K562 (cell line): ENCODE measurements around the gene TIMM50. TPM values are rescaled to one million over a fixed set of nuclear protein-coding genes. Genes with fewer than 3 reads are reported as not detected.

ENCODE experiments used
- KAT8 ChIP-seq: fragments of 450-650 bp; IDR thresholded peaks from 2 replicates; pipeline ENCODE4 v1.6.1; 2016; ENCODE audit warnings: low read depth, mild to moderate bottlenecking
- MTA2 ChIP-seq: fragments of 450-650 bp; IDR thresholded peaks from 2 replicates; pipeline ENCODE4 v1.6.1; 2016; ENCODE audit warnings: low read depth
- NFE2 ChIP-seq: IDR thresholded peaks from 2 replicates; pipeline ENCODE4 v1.6.1; 2014; ENCODE audit warnings: antibody characterized with exemption, low read depth
- NR3C1 ChIP-seq: sonication (generic); formaldehyde crosslinking; IDR thresholded peaks from 2 replicates; pipeline ENCODE4 v1.8.1; 2022; ENCODE audit warnings: missing genetic modification reagents
- PHF21A ChIP-seq: fragments of 450-650 bp; IDR thresholded peaks from 2 replicates; pipeline ENCODE4 v1.6.1; 2017; ENCODE audit warnings: low read depth, borderline replicate concordance
- SRSF9 ChIP-seq: fragments of 200-400 bp; formaldehyde crosslinking; IDR thresholded peaks from 2 replicates; pipeline ENCODE4 v1.6.1; 2017; ENCODE audit warnings: low read depth, low read length, borderline replicate concordance
- ZNF140 ChIP-seq: fragments of 250-450 bp; sonication (Bioruptor Pico); IDR thresholded peaks from 2 replicates; pipeline ENCODE4 v1.8.0; 2021; ENCODE audit warnings: moderate library complexity, mild to moderate bottlenecking, inconsistent platforms
- ZNF175 ChIP-seq: fragments of 200-800 bp; sonication (Bioruptor generic); IDR thresholded peaks from 2 replicates; pipeline ENCODE4 v1.6.1; 2016; ENCODE audit warnings: low read depth, mild to moderate bottlenecking, missing genetic modification characterization, missing compliant biosample characterization
- ZNF444 ChIP-seq: fragments of 250-450 bp; sonication (Bioruptor Pico); IDR thresholded peaks from 2 replicates; pipeline ENCODE4 v1.4.0; 2020; ENCODE audit warnings: mild to moderate bottlenecking, moderate library complexity
- ZNF644 ChIP-seq: fragments of 200-800 bp; sonication (Bioruptor generic); IDR thresholded peaks from 2 replicates; pipeline ENCODE4 v1.6.1; 2016; ENCODE audit warnings: low read depth, missing genetic modification characterization, missing compliant biosample characterization
- polyA plus RNA-seq, 8 experiments: library from polyadenylated mRNA; depleted of rRNA in 4 of 8; stranded (reverse) in 5 of 8; unstranded in 3 of 8; fragments of >200 nt; fragmentation: Nextera tagmentation in 2 of 8; fragmentation: Illumina TruSeq in 1 of 8; extraction: Ambion mirVana in 2 of 8; extraction: Trizol in 1 of 8; gene quantifications; 2 replicates each; pipeline versions ENCODE4 v1.2.1 to v1.2.3, GENCODE V29; 2011 to 2014; ENCODE audit warnings: inconsistent platforms in 1 of 8, missing spikeins in 1 of 8
- total RNA-seq, 7 experiments: library from RNA; depleted of rRNA in 6 of 7; stranded (reverse); fragments of >200 nt in 6 of 7; fragmentation: Illumina TruSeq in 2 of 7; extraction: Trizol in 2 of 7; gene quantifications; 2 replicates each; pipeline versions ENCODE4 v1.2.1 to v1.2.3, GENCODE V29; 2011 to 2021; ENCODE audit warnings: low replicate concordance in 1 of 7
- TF ChIP-seq, protein P1 (sequence below): sonication (generic); formaldehyde crosslinking; IDR thresholded peaks from 2 replicates; pipeline ENCODE4 v1.8.0; 2022; ENCODE audit warnings: missing genetic modification reagents, mild to moderate bottlenecking, moderate library complexity, borderline replicate concordance
- TF ChIP-seq, protein P2 (sequence below): sonication (generic); IDR thresholded peaks from 2 replicates; pipeline ENCODE4 v1.6.1; 2016
- TF ChIP-seq, protein P3 (sequence below): sonication (generic); formaldehyde crosslinking; IDR thresholded peaks from 2 replicates; pipeline ENCODE4 v1.8.0; 2023; ENCODE audit warnings: missing genetic modification reagents, mild to moderate bottlenecking, borderline replicate concordance
- TF ChIP-seq, protein P4 (sequence below): IDR thresholded peaks from 3 replicates; pipeline ENCODE4 v1.6.1; 2011; ENCODE audit warnings: borderline replicate concordance, mild to moderate bottlenecking, moderate library complexity; ENCODE audit not compliant: insufficient read length; ENCODE audit errors: extremely low read depth
- TF ChIP-seq, protein P5 (sequence below): conservative IDR thresholded peaks from 2 replicates; pipeline ENCODE4 v1.6.1; 2011; ENCODE audit warnings: low read depth, mild to moderate bottlenecking, low read length; ENCODE audit not compliant: control insufficient read depth

The TIMM50 gene
- total and polyA plus RNA-seq, 9 of the 15 experiments (the other 6 are each of a cell fraction or from before 2014, with no cell fraction given), result 28.3 to 221 (median 170) TPM

DNA sequence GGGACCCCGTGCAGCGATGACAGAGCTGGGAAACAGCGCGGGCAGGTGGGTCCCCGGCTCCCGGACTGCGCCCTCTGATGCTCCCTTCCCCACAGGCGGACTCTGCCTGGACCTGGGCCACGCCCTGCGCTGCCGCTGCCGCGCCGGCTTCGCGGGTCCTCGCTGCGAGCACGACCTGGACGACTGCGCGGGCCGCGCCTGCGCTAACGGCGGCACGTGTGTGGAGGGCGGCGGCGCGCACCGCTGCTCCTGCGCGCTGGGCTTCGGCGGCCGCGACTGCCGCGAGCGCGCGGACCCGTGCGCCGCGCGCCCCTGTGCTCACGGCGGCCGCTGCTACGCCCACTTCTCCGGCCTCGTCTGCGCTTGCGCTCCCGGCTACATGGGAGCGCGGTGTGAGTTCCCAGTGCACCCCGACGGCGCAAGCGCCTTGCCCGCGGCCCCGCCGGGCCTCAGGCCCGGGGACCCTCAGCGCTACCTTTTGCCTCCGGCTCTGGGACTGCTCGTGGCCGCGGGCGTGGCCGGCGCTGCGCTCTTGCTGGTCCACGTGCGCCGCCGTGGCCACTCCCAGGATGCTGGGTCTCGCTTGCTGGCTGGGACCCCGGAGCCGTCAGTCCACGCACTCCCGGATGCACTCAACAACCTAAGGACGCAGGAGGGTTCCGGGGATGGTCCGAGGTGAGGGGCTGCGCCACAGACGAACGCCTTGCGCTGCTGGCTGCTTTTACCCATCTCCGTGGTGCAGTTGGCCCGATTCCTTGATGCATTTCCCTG lies 26.5 kb downstream of the TIMM50 start (continued):
- TF ChIP-seq, protein P1, sequence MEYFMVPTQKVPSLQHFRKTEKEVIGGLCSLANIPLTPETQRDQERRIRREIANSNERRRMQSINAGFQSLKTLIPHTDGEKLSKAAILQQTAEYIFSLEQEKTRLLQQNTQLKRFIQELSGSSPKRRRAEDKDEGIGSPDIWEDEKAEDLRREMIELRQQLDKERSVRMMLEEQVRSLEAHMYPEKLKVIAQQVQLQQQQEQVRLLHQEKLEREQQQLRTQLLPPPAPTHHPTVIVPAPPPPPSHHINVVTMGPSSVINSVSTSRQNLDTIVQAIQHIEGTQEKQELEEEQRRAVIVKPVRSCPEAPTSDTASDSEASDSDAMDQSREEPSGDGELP (CRISPR knock-in tag), result peak; percentile 32; the same call in 1 of the 2 replicates
- no peak for TF ChIP-seq ZNF444
- TF ChIP-seq, protein P2, sequence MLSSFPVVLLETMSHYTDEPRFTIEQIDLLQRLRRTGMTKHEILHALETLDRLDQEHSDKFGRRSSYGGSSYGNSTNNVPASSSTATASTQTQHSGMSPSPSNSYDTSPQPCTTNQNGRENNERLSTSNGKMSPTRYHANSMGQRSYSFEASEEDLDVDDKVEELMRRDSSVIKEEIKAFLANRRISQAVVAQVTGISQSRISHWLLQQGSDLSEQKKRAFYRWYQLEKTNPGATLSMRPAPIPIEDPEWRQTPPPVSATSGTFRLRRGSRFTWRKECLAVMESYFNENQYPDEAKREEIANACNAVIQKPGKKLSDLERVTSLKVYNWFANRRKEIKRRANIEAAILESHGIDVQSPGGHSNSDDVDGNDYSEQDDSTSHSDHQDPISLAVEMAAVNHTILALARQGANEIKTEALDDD, result no peak
- TF ChIP-seq, protein P3, sequence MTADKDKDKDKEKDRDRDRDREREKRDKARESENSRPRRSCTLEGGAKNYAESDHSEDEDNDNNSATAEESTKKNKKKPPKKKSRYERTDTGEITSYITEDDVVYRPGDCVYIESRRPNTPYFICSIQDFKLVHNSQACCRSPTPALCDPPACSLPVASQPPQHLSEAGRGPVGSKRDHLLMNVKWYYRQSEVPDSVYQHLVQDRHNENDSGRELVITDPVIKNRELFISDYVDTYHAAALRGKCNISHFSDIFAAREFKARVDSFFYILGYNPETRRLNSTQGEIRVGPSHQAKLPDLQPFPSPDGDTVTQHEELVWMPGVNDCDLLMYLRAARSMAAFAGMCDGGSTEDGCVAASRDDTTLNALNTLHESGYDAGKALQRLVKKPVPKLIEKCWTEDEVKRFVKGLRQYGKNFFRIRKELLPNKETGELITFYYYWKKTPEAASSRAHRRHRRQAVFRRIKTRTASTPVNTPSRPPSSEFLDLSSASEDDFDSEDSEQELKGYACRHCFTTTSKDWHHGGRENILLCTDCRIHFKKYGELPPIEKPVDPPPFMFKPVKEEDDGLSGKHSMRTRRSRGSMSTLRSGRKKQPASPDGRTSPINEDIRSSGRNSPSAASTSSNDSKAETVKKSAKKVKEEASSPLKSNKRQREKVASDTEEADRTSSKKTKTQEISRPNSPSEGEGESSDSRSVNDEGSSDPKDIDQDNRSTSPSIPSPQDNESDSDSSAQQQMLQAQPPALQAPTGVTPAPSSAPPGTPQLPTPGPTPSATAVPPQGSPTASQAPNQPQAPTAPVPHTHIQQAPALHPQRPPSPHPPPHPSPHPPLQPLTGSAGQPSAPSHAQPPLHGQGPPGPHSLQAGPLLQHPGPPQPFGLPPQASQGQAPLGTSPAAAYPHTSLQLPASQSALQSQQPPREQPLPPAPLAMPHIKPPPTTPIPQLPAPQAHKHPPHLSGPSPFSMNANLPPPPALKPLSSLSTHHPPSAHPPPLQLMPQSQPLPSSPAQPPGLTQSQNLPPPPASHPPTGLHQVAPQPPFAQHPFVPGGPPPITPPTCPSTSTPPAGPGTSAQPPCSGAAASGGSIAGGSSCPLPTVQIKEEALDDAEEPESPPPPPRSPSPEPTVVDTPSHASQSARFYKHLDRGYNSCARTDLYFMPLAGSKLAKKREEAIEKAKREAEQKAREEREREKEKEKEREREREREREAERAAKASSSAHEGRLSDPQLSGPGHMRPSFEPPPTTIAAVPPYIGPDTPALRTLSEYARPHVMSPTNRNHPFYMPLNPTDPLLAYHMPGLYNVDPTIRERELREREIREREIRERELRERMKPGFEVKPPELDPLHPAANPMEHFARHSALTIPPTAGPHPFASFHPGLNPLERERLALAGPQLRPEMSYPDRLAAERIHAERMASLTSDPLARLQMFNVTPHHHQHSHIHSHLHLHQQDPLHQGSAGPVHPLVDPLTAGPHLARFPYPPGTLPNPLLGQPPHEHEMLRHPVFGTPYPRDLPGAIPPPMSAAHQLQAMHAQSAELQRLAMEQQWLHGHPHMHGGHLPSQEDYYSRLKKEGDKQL (CRISPR knock-in tag), result no peak
- TF ChIP-seq, protein P4, sequence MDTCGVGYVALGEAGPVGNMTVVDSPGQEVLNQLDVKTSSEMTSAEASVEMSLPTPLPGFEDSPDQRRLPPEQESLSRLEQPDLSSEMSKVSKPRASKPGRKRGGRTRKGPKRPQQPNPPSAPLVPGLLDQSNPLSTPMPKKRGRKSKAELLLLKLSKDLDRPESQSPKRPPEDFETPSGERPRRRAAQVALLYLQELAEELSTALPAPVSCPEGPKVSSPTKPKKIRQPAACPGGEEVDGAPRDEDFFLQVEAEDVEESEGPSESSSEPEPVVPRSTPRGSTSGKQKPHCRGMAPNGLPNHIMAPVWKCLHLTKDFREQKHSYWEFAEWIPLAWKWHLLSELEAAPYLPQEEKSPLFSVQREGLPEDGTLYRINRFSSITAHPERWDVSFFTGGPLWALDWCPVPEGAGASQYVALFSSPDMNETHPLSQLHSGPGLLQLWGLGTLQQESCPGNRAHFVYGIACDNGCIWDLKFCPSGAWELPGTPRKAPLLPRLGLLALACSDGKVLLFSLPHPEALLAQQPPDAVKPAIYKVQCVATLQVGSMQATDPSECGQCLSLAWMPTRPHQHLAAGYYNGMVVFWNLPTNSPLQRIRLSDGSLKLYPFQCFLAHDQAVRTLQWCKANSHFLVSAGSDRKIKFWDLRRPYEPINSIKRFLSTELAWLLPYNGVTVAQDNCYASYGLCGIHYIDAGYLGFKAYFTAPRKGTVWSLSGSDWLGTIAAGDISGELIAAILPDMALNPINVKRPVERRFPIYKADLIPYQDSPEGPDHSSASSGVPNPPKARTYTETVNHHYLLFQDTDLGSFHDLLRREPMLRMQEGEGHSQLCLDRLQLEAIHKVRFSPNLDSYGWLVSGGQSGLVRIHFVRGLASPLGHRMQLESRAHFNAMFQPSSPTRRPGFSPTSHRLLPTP, result no peak
- no peak for TF ChIP-seq KAT8
- no peak for TF ChIP-seq NFE2
- no peak for TF ChIP-seq SRSF9
- TF ChIP-seq ZNF644 (tag), result 0 out of 2 replicates have a peak, but pooled peaks have one; percentile 73
- TF ChIP-seq PHF21A, result no peak; the same call in 1 of the 2 replicates
- no peak for TF ChIP-seq ZNF140 (CRISPR knock-in tag)
- peak; percentile 51; the same call in 1 of the 2 replicates for TF ChIP-seq ZNF175 (CRISPR knock-in tag)
- peak; percentile 96 for TF ChIP-seq NR3C1 (CRISPR knock-in tag)
- TF ChIP-seq, protein P5, sequence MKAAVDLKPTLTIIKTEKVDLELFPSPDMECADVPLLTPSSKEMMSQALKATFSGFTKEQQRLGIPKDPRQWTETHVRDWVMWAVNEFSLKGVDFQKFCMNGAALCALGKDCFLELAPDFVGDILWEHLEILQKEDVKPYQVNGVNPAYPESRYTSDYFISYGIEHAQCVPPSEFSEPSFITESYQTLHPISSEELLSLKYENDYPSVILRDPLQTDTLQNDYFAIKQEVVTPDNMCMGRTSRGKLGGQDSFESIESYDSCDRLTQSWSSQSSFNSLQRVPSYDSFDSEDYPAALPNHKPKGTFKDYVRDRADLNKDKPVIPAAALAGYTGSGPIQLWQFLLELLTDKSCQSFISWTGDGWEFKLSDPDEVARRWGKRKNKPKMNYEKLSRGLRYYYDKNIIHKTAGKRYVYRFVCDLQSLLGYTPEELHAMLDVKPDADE, result 0 out of 2 replicates have a peak, but pooled peaks have one; percentile 5
- TF ChIP-seq MTA2, result no peak
